K562 (cell line): ENCODE measurements around the gene CDH8. TPM values are rescaled to one million over a fixed set of nuclear protein-coding genes. Genes with fewer than 3 reads are reported as not detected.

Source experiments
- ATAC-seq: fragments of 200-7000 bp; cut with Tn5 transposase; 3 replicates; pipeline ENCODE4 v1.9.1; 2020; ENCODE audit warnings: moderate library complexity
- BruUV-seq: library from RNA; stranded (reverse); fragments of 400-500 nt; replicated peaks from 2 replicates; lab custom pipeline; 2021; lab: Mats Ljungman, UMichigan
- CTCF ChIA-PET: fragments of 300-600 bp; formaldehyde crosslinking; extraction: SDS; loops from one replicate; lab custom pipeline; 2021; ENCODE audit warnings: low intra/inter-chr PET ratio; lab: Yijun Ruan, JAX
- POLR2A ChIA-PET: fragments of 300-600, 350-650 bp; sonication (Branson Sonifier 250); formaldehyde crosslinking; extraction: SDS; loops from one replicate; lab custom pipeline; 2021; ENCODE audit warnings: antibody characterized with exemption, inconsistent platforms; lab: Yijun Ruan, JAX
- DNase-seq, 4 experiments: peaks; one replicate each; pipeline versions ENCODE4 v3.0.0 to v3.0.0-alpha.2; 2011 to 2018; ENCODE audit warnings: low spot score in 3 of 4, mixed read lengths in 3 of 4; ENCODE audit errors: extremely low read depth in 1 of 4
- FAIRE-seq: peaks from 2 replicates; lab custom pipeline; 2011; peaks lifted over from hg19 to GRCh38; lab: Jason Lieb, UNC
- H2AFZ ChIP-seq: 2 replicates; pipeline ENCODE4 v1.6.0; 2011; ENCODE audit warnings: low read depth, low read length, control low read depth, inconsistent platforms
- H3K27ac ChIP-seq: fragments of 200-600 bp; 3 replicates; pipeline ENCODE4 v1.8.0; 2011; ENCODE audit warnings: low read depth, mild to moderate bottlenecking, control low read depth, inconsistent platforms, low read length, moderate library complexity, mixed read lengths; ENCODE audit errors: extremely low read depth
- H3K27me3 ChIP-seq, 2 experiments: fragments of 300-600 bp in 1 of 2; 2 replicates in 1 of 2; 3 replicates in 1 of 2; pipeline versions ENCODE4 v1.6.0 to v1.8.0; 2011; ENCODE audit warnings: inconsistent platforms in 2 of 2, low read length in 2 of 2, mild to moderate bottlenecking in 1 of 2, mixed read lengths in 1 of 2, moderate library complexity in 1 of 2; ENCODE audit not compliant: control insufficient read depth in 2 of 2, insufficient read depth in 2 of 2
- H3K36me3 ChIP-seq: fragments of 300-600 bp; 3 replicates; pipeline ENCODE4 v1.8.0; 2011; ENCODE audit warnings: mild to moderate bottlenecking, low read length, inconsistent platforms; ENCODE audit not compliant: control insufficient read depth, insufficient read depth
- H3K4me1 ChIP-seq, 2 experiments: fragments of 200-600 bp in 1 of 2; replicated peaks in 1 of 2; 2 replicates in 1 of 2; 3 replicates in 1 of 2; pipeline versions ENCODE4 v1.5.1 to v1.8.0; 2011; ENCODE audit warnings: inconsistent platforms in 2 of 2, low read length in 2 of 2, mild to moderate bottlenecking in 1 of 2, mixed read lengths in 1 of 2, moderate library complexity in 1 of 2; ENCODE audit not compliant: control insufficient read depth in 2 of 2, insufficient read depth in 2 of 2
- H3K4me2 ChIP-seq: 2 replicates; pipeline ENCODE4 v1.6.1; 2011; ENCODE audit warnings: low read length, control low read depth, inconsistent platforms, mixed read lengths; ENCODE audit not compliant: insufficient read depth
- H3K4me3 ChIP-seq: fragments of 200-600 bp; sonication (generic), shearing (Covaris generic); 2 replicates; pipeline ENCODE4 v1.5.1; 2016; ENCODE audit warnings: control low read depth, inconsistent platforms
- H3K79me2 ChIP-seq: fragments of 200-600 bp; 3 replicates; pipeline ENCODE4 v1.8.0; 2011; ENCODE audit warnings: low read length, inconsistent platforms; ENCODE audit not compliant: control insufficient read depth, insufficient read depth
- H3K9ac ChIP-seq, 2 experiments: 2 replicates each; pipeline versions ENCODE4 v1.6.0 to v1.6.1; 2011; ENCODE audit warnings: low read depth in 2 of 2, low read length in 2 of 2, control low read depth in 1 of 2, inconsistent platforms in 1 of 2, mild to moderate bottlenecking in 1 of 2, mixed read lengths in 1 of 2; ENCODE audit not compliant: insufficient read depth in 1 of 2
- H3K9me1 ChIP-seq: one replicate; pipeline ENCODE4 v1.6.0; 2011; ENCODE audit warnings: inconsistent platforms, mild to moderate bottlenecking, low read length, moderate library complexity; ENCODE audit not compliant: control insufficient read depth, insufficient read depth
- H3K9me3 ChIP-seq: replicated peaks from 2 replicates; pipeline ENCODE4 v1.5.1; 2011; ENCODE audit warnings: low read depth, low read length, inconsistent platforms; ENCODE audit not compliant: control insufficient read depth, insufficient read depth
- H4K20me1 ChIP-seq: replicated peaks from 2 replicates; pipeline ENCODE4 v1.6.1; 2011; ENCODE audit warnings: low read length, inconsistent platforms, mixed read lengths; ENCODE audit not compliant: control insufficient read depth, insufficient read depth
- CREB5 ChIP-seq: fragments of 250-450 bp; sonication (Bioruptor Pico); IDR thresholded peaks from 2 replicates; pipeline ENCODE4 v1.5.0; 2020; ENCODE audit warnings: mild to moderate bottlenecking
- DMBX1 ChIP-seq: fragments of 250-450 bp; sonication (Bioruptor Pico); IDR thresholded peaks from 2 replicates; pipeline ENCODE4 v1.8.0; 2022; ENCODE audit warnings: inconsistent platforms, mild to moderate bottlenecking, moderate library complexity, borderline replicate concordance
- FIP1L1 ChIP-seq: fragments of 200-400 bp; formaldehyde crosslinking; IDR thresholded peaks from 2 replicates; pipeline ENCODE4 v1.6.1; 2018; ENCODE audit warnings: mild to moderate bottlenecking, low read depth, low read length; ENCODE audit not compliant: poor library complexity, severe bottlenecking
- FOXK1 ChIP-seq: sonication (generic); formaldehyde crosslinking; IDR thresholded peaks from 2 replicates; pipeline ENCODE4 v1.8.0; 2022; ENCODE audit warnings: missing genetic modification reagents, mild to moderate bottlenecking, borderline replicate concordance
- KHSRP ChIP-seq: fragments of 450-650 bp; IDR thresholded peaks from 2 replicates; pipeline ENCODE4 v1.6.1; 2017
- MAFG ChIP-seq: fragments of 450-650 bp; conservative IDR thresholded peaks from 2 replicates; pipeline ENCODE4 v1.6.1; 2016; ENCODE audit warnings: missing genetic modification characterization, missing compliant biosample characterization
- PCBP2 ChIP-seq: fragments of 200-400 bp; formaldehyde crosslinking; IDR thresholded peaks from 2 replicates; pipeline ENCODE4 v1.6.1; 2018; ENCODE audit warnings: low read length, low read depth, mild to moderate bottlenecking, moderate library complexity; ENCODE audit not compliant: poor library complexity, severe bottlenecking
- ZNF140 ChIP-seq: fragments of 250-450 bp; sonication (Bioruptor Pico); IDR thresholded peaks from 2 replicates; pipeline ENCODE4 v1.8.0; 2021; ENCODE audit warnings: moderate library complexity, mild to moderate bottlenecking, inconsistent platforms
- ZNF384 ChIP-seq: IDR thresholded peaks from 2 replicates; pipeline ENCODE4 v1.6.1; 2012; ENCODE audit warnings: low read depth, low read length, improper control_type of control experiment
- ZNF408 ChIP-seq: fragments of 250-450 bp; sonication (Bioruptor Pico); IDR thresholded peaks from 2 replicates; pipeline ENCODE4 v1.4.0; 2020; ENCODE audit warnings: low read depth, mild to moderate bottlenecking, moderate library complexity
- in situ Hi-C: fragments of 300-500 bp; cut with MboI; formaldehyde crosslinking; loops from 4 replicates; pipeline ENCODE4 v1.15.0; 2018; ENCODE audit warnings: inconsistent platforms, mixed read lengths
- intact Hi-C: fragments of 100-400 bp; cut with micrococcal nuclease; formaldehyde crosslinking; loops from 2 replicates; pipeline ENCODE4 v1.14.2; 2022
- polyA plus RNA-seq, 8 experiments: library from polyadenylated mRNA; depleted of rRNA in 4 of 8; stranded (reverse) in 5 of 8; unstranded in 3 of 8; fragments of >200 nt; fragmentation: Nextera tagmentation in 2 of 8; fragmentation: Illumina TruSeq in 1 of 8; extraction: Ambion mirVana in 2 of 8; extraction: Trizol in 1 of 8; gene quantifications; 2 replicates each; pipeline versions ENCODE4 v1.2.1 to v1.2.3, GENCODE V29; 2011 to 2014; ENCODE audit warnings: inconsistent platforms in 1 of 8, missing spikeins in 1 of 8
- total RNA-seq, 7 experiments: library from RNA; depleted of rRNA in 6 of 7; stranded (reverse); fragments of >200 nt in 6 of 7; fragmentation: Illumina TruSeq in 2 of 7; extraction: Trizol in 2 of 7; gene quantifications; 2 replicates each; pipeline versions ENCODE4 v1.2.1 to v1.2.3, GENCODE V29; 2011 to 2021; ENCODE audit warnings: low replicate concordance in 1 of 7
- TF ChIP-seq, protein P1 (sequence below): IDR thresholded peaks from 2 replicates; pipeline ENCODE4 v1.6.1; 2011; ENCODE audit warnings: borderline replicate concordance, low read depth, mild to moderate bottlenecking, moderate library complexity, low read length; ENCODE audit not compliant: insufficient read depth, poor library complexity, severe bottlenecking

Gene CDH8
- total and polyA plus RNA-seq, 9 of the 15 experiments (the other 6 are each of a cell fraction or from before 2014, with no cell fraction given), result 0.22 to 1.4 (median 0.42) TPM; not detected in 4

GRCh38 chr16:61923629-61924028, 112.6 kb downstream of the CDH8 start:
- ATAC-seq, result no peak
- Histone ChIP-seq H3K9me3 (no peaks in the 10 kb centered on the region; the same call in 1 of the 2 replicates), H3K36me3 (no peaks in the 10 kb centered on the region), H3K4me1 (no peaks in the 10 kb centered on the region), H3K9me1 (no peaks in the 10 kb centered on the region), H3K4me3 (no peak overlapping the region), H3K27me3 (no peaks in the 10 kb centered on the region), H2AFZ (no peak overlapping the region), H3K4me2 (no peak overlapping the region), H3K79me2 (no peaks in the 10 kb centered on the region), H3K27ac (no peak overlapping the region), H3K9ac (no peak overlapping the region), H4K20me1 (no peaks in the 10 kb centered on the region)
- CTCF ChIA-PET, result no interaction called here
- DNase-seq, result no peak
- POLR2A ChIA-PET, result no interaction called here
- in situ Hi-C loops (no loop called here), intact Hi-C loops (no loop called here)
- BruUV-seq, result no TSS peak
- FAIRE-seq, result no peak
- TF ChIP-seq PCBP2 (no peak), FOXK1 (CRISPR knock-in tag) (no peak), DMBX1 (CRISPR knock-in tag) (no peak), ZNF384 (no peak), KHSRP (no peak), FIP1L1 (no peak), MAFG (tag) (no peak), ZNF408 (no peak), ZNF140 (CRISPR knock-in tag) (no peak), CREB5 (CRISPR knock-in tag) (no peak)
- TF ChIP-seq, protein P1, sequence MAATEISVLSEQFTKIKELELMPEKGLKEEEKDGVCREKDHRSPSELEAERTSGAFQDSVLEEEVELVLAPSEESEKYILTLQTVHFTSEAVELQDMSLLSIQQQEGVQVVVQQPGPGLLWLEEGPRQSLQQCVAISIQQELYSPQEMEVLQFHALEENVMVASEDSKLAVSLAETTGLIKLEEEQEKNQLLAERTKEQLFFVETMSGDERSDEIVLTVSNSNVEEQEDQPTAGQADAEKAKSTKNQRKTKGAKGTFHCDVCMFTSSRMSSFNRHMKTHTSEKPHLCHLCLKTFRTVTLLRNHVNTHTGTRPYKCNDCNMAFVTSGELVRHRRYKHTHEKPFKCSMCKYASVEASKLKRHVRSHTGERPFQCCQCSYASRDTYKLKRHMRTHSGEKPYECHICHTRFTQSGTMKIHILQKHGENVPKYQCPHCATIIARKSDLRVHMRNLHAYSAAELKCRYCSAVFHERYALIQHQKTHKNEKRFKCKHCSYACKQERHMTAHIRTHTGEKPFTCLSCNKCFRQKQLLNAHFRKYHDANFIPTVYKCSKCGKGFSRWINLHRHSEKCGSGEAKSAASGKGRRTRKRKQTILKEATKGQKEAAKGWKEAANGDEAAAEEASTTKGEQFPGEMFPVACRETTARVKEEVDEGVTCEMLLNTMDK, result no peak
- TF ChIP-seq, all 486 proteins: peak for 0
